ENCODE measurements around the gene LARGE1. TPM values are rescaled to one million over a fixed set of nuclear protein-coding genes. Genes with fewer than 3 reads are reported as not detected.

LARGE1 gene
- total RNA-seq, 1 donor from 2014 or later = 16.4 TPM

DNA sequence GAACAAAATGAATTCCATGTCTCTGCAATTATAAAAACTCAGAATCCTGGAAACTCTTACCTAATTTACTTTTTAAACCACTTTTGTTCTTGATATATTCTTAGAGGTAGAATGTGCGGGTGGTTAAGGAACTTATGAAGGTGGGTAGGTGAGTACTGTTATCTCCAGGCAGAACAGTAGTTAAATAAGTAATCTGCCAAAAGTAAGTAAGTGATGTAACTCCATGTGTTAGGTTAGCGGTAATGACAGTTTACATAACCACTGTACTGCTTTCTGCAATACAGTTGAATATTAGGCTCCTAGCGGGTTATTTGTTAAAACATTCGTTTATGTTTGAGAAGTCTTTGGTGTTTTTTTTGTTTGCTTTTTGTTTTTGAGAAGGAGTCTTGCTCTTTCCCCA, 7.1 kb downstream of the LARGE1 start:
- DNase-seq = no peak

DNA sequence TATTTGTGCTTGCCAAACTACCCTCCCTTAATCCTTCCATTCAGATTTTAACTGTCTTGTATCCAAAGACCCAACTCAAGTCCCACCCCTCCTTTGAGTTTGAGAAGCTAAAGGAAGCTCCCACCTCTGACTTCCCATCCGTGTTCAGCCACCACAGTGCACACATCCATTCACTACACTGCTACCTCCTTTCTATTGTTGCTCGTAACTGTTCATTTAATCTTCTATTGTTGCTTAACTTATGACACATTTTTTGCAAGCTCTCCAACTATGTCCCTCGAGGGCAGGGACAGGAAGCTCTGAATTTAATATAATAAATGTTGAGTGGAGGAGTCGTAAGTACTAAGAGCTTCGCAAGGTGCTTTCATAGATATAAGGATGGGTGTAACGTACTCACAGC, 10.4 kb downstream of the LARGE1 start:
- DNase-seq = no peak

DNA sequence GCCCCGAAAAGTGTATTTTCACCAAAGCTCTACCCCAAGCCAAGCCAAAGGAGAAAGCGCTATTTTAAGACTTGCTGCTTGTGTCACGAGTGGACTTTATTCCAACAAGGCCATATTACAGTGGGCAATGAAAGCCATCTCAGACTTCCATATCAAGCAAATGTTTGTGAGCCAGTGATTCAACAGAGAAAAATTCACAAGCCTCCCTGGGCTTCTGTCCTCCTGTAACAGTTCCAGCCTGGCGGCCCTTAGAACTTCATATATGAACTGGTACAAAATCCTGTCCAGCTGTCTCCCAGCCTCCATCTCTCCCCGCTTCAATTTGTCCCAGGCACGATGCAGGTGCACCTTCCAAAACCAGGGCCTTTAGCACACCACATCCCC, 11.2 kb downstream of the LARGE1 start:
- DNase-seq = no peak

DNA sequence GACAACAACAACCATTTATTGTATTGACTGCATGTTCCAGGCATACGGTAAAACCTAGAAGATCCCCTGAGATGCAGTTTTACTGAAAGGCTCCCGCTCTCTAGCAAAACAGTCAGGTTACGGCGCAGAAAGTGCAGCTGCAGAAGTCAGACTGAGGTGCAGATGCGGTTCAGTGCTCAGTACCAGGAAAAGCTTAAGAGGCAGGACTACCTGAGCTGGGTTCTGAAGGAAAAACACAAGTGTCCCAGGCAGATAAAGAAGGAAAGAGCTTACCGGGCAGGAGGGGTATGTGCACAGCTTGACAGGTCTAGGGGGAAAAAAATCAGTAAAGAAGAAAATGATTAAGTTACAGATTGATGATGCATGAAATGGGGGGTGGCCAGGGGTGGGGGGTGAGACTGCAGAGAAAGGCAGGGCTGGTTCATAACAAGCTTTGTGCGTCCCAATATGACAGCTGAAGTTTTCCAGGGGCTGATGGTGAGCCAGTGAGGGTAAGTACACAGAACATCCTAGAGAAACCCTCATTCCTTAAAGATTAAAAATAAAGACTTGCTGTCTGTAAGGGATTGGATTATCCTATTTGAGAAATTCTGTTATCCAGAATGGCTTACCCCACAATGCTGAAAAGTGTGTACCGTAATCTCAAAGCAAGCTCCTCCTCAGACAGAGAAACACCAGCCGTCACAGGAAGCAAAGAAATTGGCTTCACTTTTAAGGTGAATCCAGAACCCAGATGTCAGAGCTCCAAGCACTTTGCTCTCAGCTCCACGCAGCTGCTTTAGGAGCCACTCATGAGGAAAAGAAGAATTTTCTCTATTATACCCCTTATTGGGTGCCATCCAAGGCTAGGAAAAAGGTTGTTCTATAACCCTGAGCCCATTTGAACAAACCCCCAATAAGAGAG, 11.9 kb downstream of the LARGE1 start:
- no peak for DNase-seq

DNA sequence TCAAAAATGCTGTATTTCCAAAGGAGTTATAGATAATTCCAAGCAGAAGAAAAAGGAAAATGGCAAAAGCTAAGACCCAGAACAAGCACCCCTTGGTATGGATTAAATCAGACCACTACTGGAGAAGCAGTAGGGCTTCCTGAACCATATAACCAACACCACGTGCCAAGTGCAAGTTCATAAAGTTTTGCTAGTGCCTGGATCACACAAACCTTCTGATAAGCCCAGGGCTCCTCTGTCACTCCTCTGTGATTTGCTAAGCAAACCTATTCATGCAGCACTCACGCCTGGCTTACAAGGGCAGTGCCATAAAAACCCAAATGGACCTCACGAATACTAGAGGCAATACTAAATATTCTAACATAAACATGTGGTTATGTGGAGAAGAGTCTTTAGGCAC, 13.3 kb downstream of the LARGE1 start:
- no peak for DNase-seq

DNA sequence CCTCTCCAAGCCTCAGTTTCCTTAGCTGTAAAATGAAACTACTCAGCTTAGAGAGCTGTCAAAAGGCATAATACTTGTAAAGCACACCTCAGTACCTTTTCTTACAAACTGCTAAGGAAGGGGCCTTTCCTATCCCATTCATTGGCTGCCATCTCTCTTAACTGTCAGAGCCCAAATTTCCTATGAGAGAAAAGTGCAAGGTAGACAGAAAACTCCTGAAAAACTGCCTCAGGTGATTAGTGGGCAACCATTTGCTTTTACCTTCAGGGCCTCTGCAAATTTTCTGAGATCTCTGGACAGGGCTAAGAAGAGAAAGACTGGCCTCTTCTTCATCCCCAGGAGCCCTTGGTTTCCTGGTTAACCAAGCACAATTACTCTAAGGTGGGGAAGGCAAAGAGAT, 13.8 kb downstream of the LARGE1 start:
- DNase-seq = no peak

DNA sequence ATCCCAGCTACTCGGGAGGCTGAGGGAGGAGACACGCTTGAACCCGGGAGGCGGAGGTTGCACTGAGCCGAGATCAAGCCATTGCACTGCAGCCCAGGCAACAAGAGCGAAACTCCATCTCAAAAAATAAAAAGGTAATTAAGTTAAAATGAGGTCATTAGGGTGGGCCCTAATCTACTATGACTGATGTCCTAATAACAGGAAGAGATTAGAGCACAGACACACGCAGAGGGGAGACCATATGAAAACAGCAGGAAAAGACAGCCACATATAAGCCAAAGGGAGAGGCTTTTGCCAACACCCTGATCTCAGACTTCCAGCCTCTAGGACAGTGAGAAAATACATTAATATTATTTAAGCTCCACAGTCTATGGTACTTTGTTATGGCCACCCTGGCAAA, 17.3 kb downstream of the LARGE1 start:
- DNase-seq = no peak

DNA sequence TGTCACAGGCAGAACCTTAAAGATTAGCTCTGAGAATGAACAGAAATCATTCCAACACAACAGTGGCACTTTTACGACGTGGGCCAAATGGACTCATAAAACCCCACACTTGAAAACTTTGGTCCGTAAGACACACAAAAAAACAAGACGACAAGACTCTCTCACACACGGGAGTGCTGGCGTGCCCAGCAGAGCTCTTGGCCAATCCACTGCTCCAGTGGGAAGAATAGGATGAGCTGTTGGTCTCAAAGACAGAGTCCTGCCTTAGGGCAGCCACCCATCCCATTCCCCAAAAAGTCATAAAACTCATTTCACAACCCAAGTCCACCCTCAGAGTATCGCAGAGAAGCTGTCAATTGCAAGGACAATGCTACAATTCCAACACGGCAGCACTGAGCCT, 18.2 kb downstream of the LARGE1 start:
- DNase-seq = no peak

DNA sequence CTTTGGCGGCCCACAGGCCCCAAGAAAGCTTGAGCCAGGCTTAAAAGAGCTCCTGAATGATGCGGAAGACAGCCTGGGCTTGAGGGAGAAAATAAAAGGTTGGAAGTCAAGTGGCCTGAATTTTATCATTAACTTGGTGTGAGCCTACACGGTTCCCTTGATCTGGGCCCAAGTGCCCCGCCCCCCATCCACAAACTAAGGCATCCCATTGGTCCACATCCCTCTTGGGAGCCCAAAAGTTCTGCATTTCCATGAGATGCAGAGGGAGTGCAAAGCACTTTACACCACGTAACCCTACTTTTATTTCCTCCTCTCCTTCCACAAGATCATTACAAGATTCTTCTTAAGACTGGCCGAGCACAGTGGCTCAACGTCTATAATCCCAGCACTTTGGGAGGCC, 22.2 kb downstream of the LARGE1 start:
- DNase-seq = no peak

DNA sequence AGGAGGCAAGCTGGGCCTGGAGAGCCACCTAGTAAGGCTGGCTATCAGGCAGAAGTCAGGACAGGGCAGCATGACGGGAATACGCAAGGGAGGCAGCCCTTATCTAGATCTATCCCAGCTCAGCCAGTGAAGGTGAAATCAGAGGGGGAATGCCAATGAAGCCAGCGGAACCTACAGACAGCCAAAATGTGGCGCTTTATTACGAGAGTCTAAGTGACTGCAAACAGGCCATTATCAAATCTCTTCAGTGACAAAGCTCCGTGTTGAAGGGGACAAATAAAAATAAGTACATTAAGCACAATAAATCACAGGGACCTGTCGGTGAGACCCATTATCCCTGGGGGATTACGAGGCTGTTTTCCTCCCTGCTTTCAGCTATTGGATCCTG, 22.8 kb downstream of the LARGE1 start:
- no peak for DNase-seq

DNA sequence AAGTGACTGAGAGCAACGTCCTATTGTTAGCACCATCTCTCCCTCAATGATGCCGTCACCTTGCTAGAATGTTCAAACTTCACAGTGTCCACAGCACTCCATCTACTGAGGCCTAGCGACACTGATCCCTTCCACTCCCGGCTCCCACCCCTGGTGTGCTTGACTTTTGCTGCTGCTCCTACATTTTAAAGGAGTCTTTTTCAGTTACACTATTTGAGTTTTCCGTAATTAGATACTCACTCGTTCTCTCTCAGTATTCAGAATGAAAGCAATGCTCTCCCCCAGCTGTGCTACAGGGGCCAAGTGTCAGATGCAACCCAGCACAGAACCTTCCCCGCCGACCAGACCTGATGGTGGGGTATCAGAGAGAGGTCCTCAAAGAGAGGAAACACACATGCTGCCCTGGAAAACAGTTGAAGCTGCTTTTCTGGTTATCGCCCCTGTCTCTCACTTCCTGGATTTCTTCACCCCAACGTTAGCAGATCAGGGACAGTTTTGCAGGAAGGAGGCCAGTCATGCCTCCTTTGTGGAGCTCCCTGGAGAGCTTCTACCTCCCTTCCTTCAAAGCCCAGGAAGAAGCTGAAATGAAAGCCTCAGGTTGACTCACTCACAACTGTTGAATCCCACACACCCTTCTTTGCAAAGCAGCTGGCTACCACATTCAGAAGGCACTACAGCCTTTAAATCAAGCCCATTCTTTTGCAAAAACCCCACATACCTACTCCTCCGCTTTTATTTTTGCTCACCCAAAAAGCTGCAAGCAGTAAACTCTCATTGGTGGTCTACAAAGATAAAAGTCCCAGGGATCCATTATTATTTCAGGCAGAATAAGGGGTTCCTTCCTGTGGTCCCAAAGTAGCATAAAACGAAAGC, 23.5 kb downstream of the LARGE1 start:
- DNase-seq = no peak

DNA sequence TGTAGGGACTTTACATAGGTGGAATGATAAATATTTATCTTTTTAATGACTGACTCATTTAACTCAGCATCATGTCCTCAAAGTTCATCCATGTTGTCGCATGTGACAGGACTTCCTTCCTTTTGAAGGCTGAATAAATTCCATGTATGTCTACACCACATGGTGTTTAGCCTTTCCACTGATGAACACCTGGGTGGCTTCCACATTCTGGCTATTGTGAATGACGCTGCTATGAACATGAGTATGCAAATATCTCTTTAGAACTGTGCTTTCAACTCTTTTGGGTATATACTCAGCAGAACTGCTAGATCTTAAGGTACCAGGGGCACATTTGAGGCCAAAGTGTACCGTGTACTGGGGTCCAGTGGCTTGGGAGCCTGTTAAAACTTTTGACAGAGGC, 24.1 kb downstream of the LARGE1 start:
- DNase-seq = no peak

DNA sequence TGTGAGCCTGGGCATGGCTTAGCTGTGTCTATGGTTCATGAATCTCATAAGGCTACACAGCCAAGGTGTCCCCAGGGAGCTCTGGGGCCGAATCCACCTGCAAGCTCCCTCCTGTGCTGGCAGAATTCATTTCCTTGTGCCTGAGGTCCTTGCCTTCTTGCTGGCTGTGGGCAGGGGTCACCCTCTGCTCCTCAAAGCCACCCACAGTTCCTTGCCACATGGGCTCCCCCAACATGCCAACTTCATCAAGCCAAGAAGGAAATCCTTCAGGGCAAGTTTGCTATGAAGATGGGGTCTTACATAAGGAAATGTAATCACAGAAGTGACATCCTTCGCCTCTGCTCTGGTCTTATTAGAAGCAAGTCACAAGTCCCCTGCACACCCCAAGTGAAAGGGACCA, 24.8 kb downstream of the LARGE1 start:
- DNase-seq = no peak

DNA sequence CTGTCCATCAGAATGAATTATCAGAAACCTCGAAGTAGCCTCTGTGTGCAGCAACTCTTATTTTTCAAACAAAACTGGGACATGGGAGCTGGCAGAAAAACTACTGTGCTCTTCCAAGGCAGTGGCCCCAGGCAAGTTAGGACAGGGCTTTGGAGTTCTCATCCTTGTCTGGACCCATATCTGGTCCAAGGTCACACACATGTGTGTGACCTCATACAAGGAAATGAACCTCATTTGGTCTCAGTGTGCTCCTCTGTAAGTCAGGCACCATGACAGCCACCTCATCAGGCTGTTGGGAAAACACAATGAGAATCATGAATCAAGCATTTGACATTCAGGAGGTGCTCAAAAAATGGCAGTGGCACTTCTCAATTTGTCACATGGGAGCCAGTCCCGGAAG, 25.8 kb downstream of the LARGE1 start:
- DNase-seq = no peak

DNA sequence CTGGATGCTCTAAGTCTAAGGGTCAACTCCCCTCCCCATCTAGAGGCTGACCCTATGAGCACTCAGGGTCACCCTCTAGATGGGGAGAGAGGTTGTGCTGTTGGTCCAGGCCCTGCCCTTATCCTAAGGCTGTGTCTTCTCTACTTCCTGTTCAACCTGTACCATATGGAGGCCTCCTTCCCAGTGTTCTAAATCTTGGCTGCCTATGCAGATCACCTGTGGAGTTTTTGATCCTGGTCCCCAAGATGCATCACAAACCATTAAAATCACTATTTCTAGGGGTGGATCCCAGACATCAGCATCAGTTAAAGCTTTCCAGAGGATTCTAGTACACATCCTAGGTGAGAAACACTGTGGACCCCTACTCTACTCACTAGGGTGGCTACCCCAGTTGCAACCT, 26.2 kb downstream of the LARGE1 start:
- no peak for DNase-seq

DNA sequence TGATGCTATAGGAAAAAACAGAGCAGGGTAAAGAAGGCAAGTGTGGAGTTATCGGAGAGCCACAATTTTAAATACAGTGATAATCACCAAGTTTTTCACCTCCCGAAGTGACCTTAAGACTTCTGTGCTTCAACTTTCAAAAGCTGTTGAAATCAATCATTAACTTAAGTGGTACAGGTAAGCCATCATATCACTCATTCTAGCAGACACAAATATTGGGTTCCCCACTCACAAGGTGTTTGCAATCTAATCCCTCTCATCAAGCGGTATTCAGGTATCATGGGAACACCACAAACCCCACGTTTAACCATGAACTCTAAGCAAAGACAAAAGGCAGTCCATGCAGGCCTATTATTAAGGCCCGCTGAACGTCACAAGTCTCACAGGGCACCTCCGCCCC, 26.8 kb downstream of the LARGE1 start:
- no peak for DNase-seq

DNA sequence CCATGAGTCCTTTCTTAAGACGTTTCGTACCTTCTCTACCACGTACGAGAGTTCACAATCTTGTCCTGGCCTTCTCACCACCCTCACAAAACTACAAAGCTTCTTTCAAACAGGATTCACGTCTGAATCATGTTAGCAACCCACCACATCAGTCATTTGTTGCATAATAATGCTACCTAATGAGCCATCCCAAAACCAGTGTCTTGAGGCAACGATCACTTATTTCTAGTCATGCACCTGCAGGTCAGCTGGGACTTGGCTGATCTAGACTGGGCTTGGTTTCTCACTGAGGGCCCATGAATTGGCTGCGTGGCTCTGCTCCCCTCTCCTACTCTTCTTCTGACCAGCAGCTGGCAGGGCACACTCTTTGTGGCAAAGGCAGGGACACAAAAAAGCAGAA, 28.3 kb downstream of the LARGE1 start:
- no peak for DNase-seq

DNA sequence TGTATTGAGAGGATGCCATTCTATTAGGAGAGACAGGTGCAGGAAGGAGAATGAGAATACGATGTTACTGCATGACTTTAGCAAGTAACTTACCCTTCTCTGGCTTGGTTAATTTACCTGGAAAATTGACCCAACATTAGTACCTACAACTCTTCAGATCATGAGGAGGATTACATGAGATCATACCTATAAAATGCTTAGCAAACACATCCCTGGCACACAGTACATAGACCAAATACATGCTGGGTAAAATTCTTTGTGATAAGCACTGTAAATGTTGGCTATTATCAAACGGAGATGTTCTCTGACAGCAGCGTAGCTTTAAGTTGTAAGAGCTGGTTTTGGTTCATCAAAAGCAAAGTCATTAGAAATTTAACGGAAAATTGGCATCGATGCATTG, 28.8 kb downstream of the LARGE1 start:
- DNase-seq = no peak

DNA sequence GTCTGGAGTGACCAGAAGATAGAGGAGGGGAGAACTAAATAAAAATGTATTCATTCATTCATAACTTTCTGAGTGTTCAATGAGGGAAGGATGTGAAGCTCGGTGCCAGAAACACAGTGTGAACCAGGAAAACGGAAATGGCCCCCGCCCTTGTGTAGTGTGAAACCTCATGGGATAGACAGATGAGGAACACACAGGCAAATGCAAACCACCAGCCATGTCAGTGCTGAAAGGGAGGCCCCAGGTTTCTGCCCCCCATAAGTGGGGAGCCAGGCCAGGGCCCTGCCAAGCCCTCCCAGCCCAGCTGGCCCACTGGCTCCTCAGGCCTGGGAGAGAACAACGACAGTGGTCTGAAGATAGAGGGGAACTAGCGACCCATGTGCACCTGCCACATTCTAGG, 30.5 kb downstream of the LARGE1 start:
- DNase-seq = no peak

DNA sequence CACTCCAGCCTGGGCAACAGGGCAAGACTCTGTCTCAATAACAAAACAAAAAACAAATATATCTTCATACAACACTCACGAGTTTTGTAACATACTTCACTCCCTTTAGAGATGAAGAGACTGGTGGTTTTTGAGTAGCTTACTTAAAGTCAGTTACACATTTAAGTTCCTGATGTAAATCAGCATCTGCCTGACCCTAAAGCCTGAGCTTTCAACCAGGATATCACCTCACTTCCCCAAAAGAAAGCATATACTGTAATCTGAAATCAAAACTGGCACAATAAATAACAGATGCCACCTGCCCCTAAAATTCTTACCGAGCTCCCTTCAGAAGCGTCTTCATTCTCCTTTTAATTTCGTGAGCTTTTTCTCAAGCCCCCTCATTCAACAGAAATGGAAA, 31.5 kb downstream of the LARGE1 start:
- no peak for DNase-seq

DNA sequence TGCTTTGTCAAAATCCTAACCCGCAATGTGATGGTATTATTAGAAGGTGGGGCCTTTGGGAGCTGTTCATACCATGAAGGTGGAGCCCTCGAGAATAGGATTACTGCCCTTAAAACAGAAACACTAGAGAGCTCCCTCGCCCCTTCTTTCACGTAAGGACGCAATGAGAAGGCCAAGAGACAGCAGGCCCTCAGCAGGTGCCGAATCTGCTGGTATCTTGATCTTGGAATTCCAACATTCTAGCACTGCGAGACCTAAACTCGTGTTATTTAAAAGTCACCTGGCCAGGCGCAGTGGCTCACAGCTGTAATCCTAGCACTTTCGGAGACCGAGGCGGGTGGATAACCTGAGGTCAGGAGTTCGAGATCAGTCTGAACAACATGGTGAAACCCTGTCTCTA, 33.1 kb downstream of the LARGE1 start:
- no peak for DNase-seq

DNA sequence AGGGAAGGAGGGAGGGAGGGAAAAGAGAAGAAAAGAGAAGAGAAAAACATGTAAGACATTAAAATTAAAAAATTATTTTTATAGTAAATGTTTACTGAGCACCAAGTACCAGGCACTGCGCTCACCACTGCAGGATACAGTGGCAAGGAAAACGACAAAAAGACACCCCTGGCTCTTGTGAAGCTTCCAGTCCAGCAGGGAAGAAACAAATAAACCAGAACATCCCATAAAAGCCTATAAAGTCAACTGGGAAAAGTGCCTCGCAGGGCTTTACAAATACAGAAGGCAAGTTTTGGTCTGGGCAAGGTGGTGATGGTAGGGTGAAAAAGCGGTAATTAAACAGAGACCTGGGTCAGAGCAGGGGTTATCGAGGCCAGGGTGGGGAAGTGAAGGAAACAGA, 33.6 kb downstream of the LARGE1 start:
- DNase-seq = no peak

DNA sequence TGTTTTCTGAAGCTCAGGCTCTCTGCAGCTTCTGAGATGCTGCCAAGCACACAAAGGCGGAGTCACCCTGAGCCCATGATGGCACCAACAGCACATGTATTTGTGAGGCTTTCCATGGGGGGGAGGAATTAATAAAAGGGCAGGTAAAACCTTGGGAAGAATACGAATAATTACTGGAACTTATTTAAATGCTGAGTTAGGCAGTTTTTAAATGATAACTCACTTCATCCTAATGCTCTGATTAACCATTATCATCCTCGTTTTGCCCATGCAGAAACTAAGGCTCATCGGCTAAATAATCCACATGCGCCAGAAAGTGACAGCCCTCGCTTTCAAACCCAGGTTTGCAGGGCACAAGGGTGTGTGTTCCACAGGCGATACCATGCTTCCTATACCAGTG, 35.4 kb downstream of the LARGE1 start:
- DNase-seq = no peak
